Chondrocyte (in vitro differentiated cells): ENCODE data around the gene PRAMEF17. TPM values are rescaled to one million over a fixed set of nuclear protein-coding genes. Genes with fewer than 3 reads are reported as not detected.
"Not testable (repeated sequence)": the region's sequence is repeated elsewhere in the genome, so short reads cannot be mapped to it uniquely, and the experiment has no call there.

ENCODE experiments used
- DNase-seq: peaks from one replicate; pipeline ENCODE4 v3.0.0; 2021; ENCODE audit warnings: mixed read lengths, low spot score
- H3K27ac Mint-ChIP-seq: one replicate; pipeline ENCODE4 v1.8.0; 2021; ENCODE audit warnings: mild to moderate bottlenecking, moderate library complexity, mixed read lengths; ENCODE audit not compliant: unreplicated experiment
- H3K27me3 Mint-ChIP-seq: 2 replicates; pipeline ENCODE4 v1.8.0; 2021; ENCODE audit warnings: low read depth, mixed read lengths
- H3K36me3 Mint-ChIP-seq: 2 replicates; pipeline ENCODE4 v1.8.0; 2021; ENCODE audit warnings: low read depth, mixed read lengths
- H3K4me1 Mint-ChIP-seq: 2 replicates; pipeline ENCODE4 v1.8.0; 2021; ENCODE audit warnings: low read depth, mild to moderate bottlenecking, mixed read lengths
- H3K4me3 Mint-ChIP-seq: one replicate; pipeline ENCODE4 v1.8.0; 2021; ENCODE audit warnings: mild to moderate bottlenecking, moderate library complexity, mixed read lengths; ENCODE audit not compliant: unreplicated experiment
- H3K9me3 Mint-ChIP-seq: 2 replicates; pipeline ENCODE4 v1.8.0; 2021; ENCODE audit warnings: low read depth, mixed read lengths
- total RNA-seq: library from RNA; stranded (reverse); gene quantifications from 3 replicates; pipeline ENCODE4 v1.2.1, GENCODE V29; 2021
- TF ChIP-seq, protein P1 (sequence below): fragments of 200-600 bp; sonication (generic); IDR thresholded peaks from 2 replicates; pipeline ENCODE4 v1.5.0; 2021; ENCODE audit warnings: antibody characterized with exemption, mild to moderate bottlenecking, moderate library complexity

PRAMEF17 gene
- total RNA-seq, 1 donor from 2014 or later = not detected

DNA sequence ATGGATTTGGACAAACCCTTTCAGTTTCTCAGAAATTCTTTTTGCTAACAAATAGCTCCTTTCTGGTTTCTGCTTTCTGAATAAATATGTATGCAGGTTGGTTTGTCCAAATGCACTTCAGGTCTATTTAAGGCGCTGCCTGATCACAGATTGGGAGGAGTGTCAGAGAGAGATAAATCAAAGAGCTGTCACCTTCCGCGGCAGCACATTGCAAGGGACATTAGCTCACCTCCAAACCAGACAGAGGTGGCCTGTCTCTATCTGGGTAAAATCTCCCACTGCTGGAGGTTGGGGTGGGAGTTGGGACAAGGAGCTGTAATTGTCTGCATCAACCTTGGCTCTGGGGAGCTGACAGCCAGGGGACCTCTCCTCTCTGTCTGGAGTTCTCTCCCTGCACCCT, 46.0 kb downstream of the PRAMEF17 start:
- Mint-ChIP-seq H3K27ac (no peak overlapping the region), H3K27me3 (no peaks in the 10 kb centered on the region), H3K4me1 (no peaks in the 10 kb centered on the region), H3K36me3 (no peaks in the 10 kb centered on the region), H3K9me3 (peaks cover 23% of the 10 kb centered on the region), H3K4me3 (no peak overlapping the region)
- DNase-seq = no peak
- TF ChIP-seq, protein P1, sequence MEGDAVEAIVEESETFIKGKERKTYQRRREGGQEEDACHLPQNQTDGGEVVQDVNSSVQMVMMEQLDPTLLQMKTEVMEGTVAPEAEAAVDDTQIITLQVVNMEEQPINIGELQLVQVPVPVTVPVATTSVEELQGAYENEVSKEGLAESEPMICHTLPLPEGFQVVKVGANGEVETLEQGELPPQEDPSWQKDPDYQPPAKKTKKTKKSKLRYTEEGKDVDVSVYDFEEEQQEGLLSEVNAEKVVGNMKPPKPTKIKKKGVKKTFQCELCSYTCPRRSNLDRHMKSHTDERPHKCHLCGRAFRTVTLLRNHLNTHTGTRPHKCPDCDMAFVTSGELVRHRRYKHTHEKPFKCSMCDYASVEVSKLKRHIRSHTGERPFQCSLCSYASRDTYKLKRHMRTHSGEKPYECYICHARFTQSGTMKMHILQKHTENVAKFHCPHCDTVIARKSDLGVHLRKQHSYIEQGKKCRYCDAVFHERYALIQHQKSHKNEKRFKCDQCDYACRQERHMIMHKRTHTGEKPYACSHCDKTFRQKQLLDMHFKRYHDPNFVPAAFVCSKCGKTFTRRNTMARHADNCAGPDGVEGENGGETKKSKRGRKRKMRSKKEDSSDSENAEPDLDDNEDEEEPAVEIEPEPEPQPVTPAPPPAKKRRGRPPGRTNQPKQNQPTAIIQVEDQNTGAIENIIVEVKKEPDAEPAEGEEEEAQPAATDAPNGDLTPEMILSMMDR = no peak

DNA sequence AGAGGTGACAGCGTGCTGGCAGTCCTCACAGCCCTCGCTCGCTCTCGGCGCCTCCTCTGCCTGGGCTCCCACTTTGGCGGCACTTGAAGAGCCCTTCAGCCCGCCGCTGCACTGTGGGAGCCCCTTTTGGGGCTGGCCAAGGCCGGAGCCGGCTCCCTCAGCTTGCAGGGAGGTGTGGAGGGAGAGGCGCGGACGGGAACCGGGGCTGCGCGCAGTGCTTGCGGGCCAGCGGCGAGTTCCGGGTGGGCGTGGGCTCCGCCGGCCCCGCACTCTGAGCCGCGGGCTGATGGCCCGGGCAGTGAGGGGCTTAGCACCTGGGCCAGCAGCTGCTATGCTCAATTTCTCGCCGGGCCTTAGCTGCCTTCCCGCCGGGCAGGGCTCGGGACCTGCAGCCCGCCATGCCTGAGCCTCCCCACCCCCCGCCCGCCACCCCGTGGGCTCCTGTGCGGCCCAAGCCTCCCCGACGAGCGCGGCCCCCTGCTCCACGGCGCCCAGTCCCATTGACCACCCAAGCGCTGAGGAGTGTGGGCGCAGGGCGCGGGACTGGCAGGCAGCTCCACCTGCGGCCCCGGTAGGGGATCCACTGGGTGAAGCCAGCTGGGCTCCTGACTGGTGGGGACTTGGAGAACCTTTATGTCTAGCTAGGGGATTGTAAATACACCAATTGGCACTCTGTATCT, 49.8 kb downstream of the PRAMEF17 start:
- H3K27ac Mint-ChIP-seq, H3K36me3 Mint-ChIP-seq, H3K27me3 Mint-ChIP-seq, DNase-seq, H3K4me3 Mint-ChIP-seq, H3K4me1 Mint-ChIP-seq: not testable (repeated sequence)
- H3K9me3 Mint-ChIP-seq = peaks cover 13% of the 10 kb centered on the region

Other genes with a start within 250 kb of the PRAMEF17 start
- not detected in 3 replicates for gene PRAMEF26, start 233.6 kb upstream of the PRAMEF17 start, total RNA-seq
- gene HNRNPCL4, start 224.0 kb upstream of the PRAMEF17 start, total RNA-seq = not detected in 3 replicates
- not detected in 3 replicates for gene PRAMEF9, start 217.8 kb upstream of the PRAMEF17 start, total RNA-seq
- gene PRAMEF13, start 188.2 kb upstream of the PRAMEF17 start, total RNA-seq = not detected in 3 replicates
- not detected in 3 replicates for gene PRAMEF18, start 163.5 kb upstream of the PRAMEF17 start, total RNA-seq
- not detected in 3 replicates for gene PRAMEF5, start 135.4 kb upstream of the PRAMEF17 start, total RNA-seq
- gene PRAMEF8, start 104.5 kb upstream of the PRAMEF17 start, total RNA-seq = not detected in 3 replicates
- not detected in 3 replicates for gene PRAMEF33, start 86.1 kb upstream of the PRAMEF17 start, total RNA-seq
- not detected in 3 replicates for gene PRAMEF15, start 74.1 kb upstream of the PRAMEF17 start, total RNA-seq
- not detected in 3 replicates for gene PRAMEF14, start 42.5 kb upstream of the PRAMEF17 start, total RNA-seq
- not detected in 3 replicates for gene PRAMEF19, start 17.7 kb upstream of the PRAMEF17 start, total RNA-seq
- gene PRAMEF20, start 20.8 kb downstream of the PRAMEF17 start, total RNA-seq = not detected in 3 replicates
- not detected in 3 replicates for gene LRRC38, start 124.4 kb downstream of the PRAMEF17 start, total RNA-seq
- 1.0 to 1.3 TPM (median 1.1 TPM) in 3 replicates for gene PDPN, start 194.2 kb downstream of the PRAMEF17 start, total RNA-seq